ENCODE measurements around the gene SLC22A31. TPM values are rescaled to one million over a fixed set of nuclear protein-coding genes. Genes with fewer than 3 reads are reported as not detected.

The SLC22A31 gene
- total and polyA plus RNA-seq, 9 donors, result 0.94 to 7.8 (median 2.7) TPM; not detected in 2

DNA sequence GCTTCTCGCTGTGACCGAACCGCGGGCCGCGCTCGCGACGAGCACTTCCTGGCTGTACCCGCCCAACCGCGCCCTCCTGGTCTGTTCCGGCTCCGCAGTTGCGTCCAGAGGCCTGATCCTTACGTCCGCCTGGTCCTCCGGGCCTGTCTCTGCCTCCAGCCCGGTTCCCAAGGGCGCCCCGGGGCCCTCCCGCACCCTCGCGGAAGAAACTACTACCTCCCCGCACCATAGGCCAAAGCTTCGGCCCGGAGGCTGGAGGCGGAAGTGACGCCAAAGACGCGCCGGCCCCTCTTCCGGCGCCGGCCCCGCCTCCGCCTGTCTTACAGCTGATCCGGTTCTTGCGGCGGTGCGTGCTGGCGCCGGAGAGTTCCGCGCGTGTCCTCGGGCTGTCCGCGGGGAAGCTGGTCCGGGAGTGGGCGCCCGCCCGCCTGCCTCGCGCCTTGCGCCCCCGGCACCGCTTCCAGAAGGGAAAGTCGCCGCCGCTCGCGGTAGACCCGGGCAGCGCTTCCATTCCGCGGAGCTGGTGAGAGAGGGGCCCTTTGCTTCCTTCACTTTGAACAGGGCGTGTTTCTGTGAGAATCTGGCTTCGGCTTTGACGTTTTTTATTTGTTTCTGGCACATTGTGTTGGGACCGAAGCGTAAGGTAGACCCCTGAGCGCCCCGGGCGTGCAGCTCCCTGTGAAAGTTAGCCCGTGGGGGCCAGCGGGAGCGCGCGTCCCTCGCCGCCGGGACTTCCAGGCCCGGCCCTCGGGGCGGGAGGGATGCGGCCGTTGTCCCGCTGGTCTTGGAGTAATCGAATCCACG is 17.3 kb upstream of the SLC22A31 start, which contains the start of gene ZNF778:
Gene ZNF778 (plus strand): TSS at position 316 of the 804 bp plus-strand sequence. CDS start 3,425 bp downstream, outside the sequence.
- H3K36me3 ChIP-seq, result no peaks in the 10 kb centered on the region
- 0 to 1% (median 0%) methylated on average over 62 to 91 of the region's 91 CpGs for WGBS, 3 donors
- no peaks in the 10 kb centered on the region for H3K9me3 ChIP-seq
- DNase-seq, result peak; percentile 77 to 88 (median 82)
- TF ChIP-seq EP300 (IDR thresholded peaks at IDR 0.05) (no peak), POLR2A (IDR thresholded peaks at IDR 0.05) (peak; percentile 80)
- TF ChIP-seq, protein P1, sequence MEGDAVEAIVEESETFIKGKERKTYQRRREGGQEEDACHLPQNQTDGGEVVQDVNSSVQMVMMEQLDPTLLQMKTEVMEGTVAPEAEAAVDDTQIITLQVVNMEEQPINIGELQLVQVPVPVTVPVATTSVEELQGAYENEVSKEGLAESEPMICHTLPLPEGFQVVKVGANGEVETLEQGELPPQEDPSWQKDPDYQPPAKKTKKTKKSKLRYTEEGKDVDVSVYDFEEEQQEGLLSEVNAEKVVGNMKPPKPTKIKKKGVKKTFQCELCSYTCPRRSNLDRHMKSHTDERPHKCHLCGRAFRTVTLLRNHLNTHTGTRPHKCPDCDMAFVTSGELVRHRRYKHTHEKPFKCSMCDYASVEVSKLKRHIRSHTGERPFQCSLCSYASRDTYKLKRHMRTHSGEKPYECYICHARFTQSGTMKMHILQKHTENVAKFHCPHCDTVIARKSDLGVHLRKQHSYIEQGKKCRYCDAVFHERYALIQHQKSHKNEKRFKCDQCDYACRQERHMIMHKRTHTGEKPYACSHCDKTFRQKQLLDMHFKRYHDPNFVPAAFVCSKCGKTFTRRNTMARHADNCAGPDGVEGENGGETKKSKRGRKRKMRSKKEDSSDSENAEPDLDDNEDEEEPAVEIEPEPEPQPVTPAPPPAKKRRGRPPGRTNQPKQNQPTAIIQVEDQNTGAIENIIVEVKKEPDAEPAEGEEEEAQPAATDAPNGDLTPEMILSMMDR (IDR thresholded peaks at IDR 0.05), result peak in 1 of 3 donors; percentile 30
- peaks cover 2% of the 10 kb centered on the region for H3K4me1 ChIP-seq (ENCODE audit: insufficient read depth)
- peak within 1 kb of the TSS; percentile 99 for H3K4me3 ChIP-seq
- intact Hi-C loops (cut with DNase I), result loop anchor here (5.0 to 10.0 kb wide), 5 partner anchors 273 to 483 kb away; no protein-coding TSS in a partner anchor
- H3K27ac ChIP-seq, result peak within 1 kb of the TSS; percentile 77 to 96
- no peaks in the 10 kb centered on the region for H3K27me3 ChIP-seq

GRCh38 chr16:89217138-89217387 is 16.7 kb upstream of the SLC22A31 start:
- TF ChIP-seq, protein P1 (IDR thresholded peaks at IDR 0.05), result no peak
- TF ChIP-seq EP300 (IDR thresholded peaks at IDR 0.05) (no peak), POLR2A (IDR thresholded peaks at IDR 0.05) (no peak)
- intact Hi-C loops (cut with DNase I), result loop anchor here (5.0 to 10.0 kb wide), 5 partner anchors 272 to 482 kb away; no protein-coding TSS in a partner anchor
- peak overlapping the region; percentile 99 for H3K4me3 ChIP-seq
- 0 to 1% (median 0%) methylated on average over 11 of the region's 11 CpGs for WGBS, 3 donors
- H3K27ac ChIP-seq, result peak overlapping the region; percentile 77 to 96
- no peak for DNase-seq
- H3K4me1 ChIP-seq (ENCODE audit: insufficient read depth), result peaks cover 2% of the 10 kb centered on the region
- no peaks in the 10 kb centered on the region for H3K36me3 ChIP-seq
- no peaks in the 10 kb centered on the region for H3K27me3 ChIP-seq
- H3K9me3 ChIP-seq, result no peaks in the 10 kb centered on the region

- no peaks in the 10 kb centered on the region for H3K36me3 ChIP-seq
- DNase-seq, result peak; percentile 73 to 85 (median 82)
- intact Hi-C loops (cut with DNase I), result loop anchor here (5.0 to 10.0 kb wide), 5 partner anchors 272 to 482 kb away; no protein-coding TSS in a partner anchor
- H3K4me1 ChIP-seq (ENCODE audit: insufficient read depth), result peaks cover 2% of the 10 kb centered on the region
- TF ChIP-seq POLR2A (IDR thresholded peaks at IDR 0.05) (no peak), EP300 (IDR thresholded peaks at IDR 0.05) (no peak)
- TF ChIP-seq, protein P1 (IDR thresholded peaks at IDR 0.05), result peak; percentile 44 to 78 (median 72)
- peak overlapping the region in 1 of 2 donors; percentile 96 for H3K27ac ChIP-seq
- no peaks in the 10 kb centered on the region for H3K9me3 ChIP-seq
- H3K4me3 ChIP-seq, result peak overlapping the region; percentile 99
- no peaks in the 10 kb centered on the region for H3K27me3 ChIP-seq
- WGBS, 3 donors, result 1% methylated on average over 25 of the region's 25 CpGs
These were observed 16.2 kb upstream of the SLC22A31 start for GRCh38 chr16:89216315-89217137.

DNA sequence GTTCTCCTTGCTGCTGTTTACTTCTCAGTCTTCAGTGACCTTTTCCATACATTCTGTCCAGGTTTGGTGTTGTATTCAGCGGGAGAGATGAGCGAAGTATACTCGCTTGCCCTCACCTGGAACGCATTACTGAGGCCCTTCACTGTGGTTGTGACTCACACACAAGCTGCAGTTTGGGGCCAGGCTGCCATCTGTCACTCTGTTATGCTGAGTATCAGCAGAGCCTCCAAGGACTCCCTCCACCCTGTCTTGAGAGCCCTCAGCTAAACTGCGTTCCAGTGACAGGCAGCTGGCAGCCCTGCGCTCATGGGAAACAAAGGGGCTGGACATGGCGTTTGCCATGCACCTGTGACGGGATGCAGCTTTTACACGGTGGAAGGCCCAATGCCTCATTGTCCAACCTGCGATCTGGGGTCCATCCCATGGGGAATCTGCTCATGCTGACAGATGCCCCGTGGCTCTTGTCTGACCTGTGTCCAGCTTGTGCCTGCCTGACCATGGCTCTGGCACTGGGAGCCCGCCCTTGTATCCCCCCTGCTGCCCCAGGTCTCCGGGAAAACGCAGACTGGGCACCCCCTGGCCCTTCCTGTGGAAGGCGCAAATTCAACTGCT is 10.7 kb upstream of the SLC22A31 start:
- WGBS, 3 donors, result 64 to 70% (median 69%) methylated on average over 13 to 15 of the region's 15 CpGs

More for the DNA sequence above, 10.7 kb upstream of the SLC22A31 start:
- intact Hi-C loops (cut with DNase I), result loop anchor here in 3 of 4 donors (5.0 to 10.0 kb wide), 4 partner anchors 266 to 476 kb away; no protein-coding TSS in a partner anchor
- Histone ChIP-seq H3K9me3 (no peaks in the 10 kb centered on the region), H3K4me1 (ENCODE audit: insufficient read depth) (no peaks in the 10 kb centered on the region), H3K27me3 (no peaks in the 10 kb centered on the region), H3K36me3 (no peaks in the 10 kb centered on the region), H3K4me3 (no peak overlapping the region), H3K27ac (no peak overlapping the region)
- no peak for TF ChIP-seq EP300 (IDR thresholded peaks at IDR 0.05)
- TF ChIP-seq, protein P1 (IDR thresholded peaks at IDR 0.05), result no peak
- no peak for TF ChIP-seq POLR2A (IDR thresholded peaks at IDR 0.05)
- peak in 1 of 5 donors; percentile 19 for DNase-seq

All from ovary (tissue), 9 donors.